GM12892 (cell line): ENCODE results near the gene SLC39A11.
"Not testable (repeated sequence)": the region's sequence is repeated elsewhere in the genome, so short reads cannot be mapped to it uniquely, and the experiment has no call there.

Experiments
- DNase-seq: peaks from one replicate; pipeline ENCODE4 v3.0.0; 2011; ENCODE audit not compliant: insufficient read length
- FAIRE-seq: peaks from 2 replicates; lab custom pipeline; 2011; peaks lifted over from hg19 to GRCh38; lab: Jason Lieb, UNC
- POLR2A ChIP-seq: IDR thresholded peaks from 2 replicates; pipeline ENCODE4 v1.6.1; 2011; ENCODE audit warnings: low read depth, low read length, control low read depth
- POLR2AphosphoS5 ChIP-seq: IDR thresholded peaks from 2 replicates; pipeline ENCODE4 v1.6.1; 2011; ENCODE audit warnings: low read depth, low read length, control low read depth
- TAF1 ChIP-seq: IDR thresholded peaks from 2 replicates; pipeline ENCODE4 v1.6.1; 2011; ENCODE audit warnings: low read depth, mild to moderate bottlenecking, control low read depth, low read length, borderline replicate concordance

Gene SLC39A11

DNA sequence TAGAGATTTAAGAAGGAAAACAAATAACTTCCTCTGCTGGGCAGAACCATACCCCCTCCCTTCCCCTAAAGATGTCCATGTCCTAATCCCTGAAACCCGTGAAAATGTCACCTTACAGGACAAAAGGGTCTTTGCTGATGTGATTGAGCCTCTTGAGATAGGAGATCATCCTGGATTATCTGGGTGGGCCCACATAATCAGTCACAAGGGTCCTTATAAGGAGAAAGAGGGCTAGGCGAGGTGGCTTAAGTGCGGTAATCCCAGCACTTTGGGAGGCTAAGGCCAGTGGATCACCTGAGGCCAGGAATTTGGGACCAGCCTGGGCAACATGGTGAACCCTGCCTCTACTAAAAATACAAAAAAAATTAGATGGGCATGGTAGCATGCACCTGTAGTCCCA is 12.0 kb upstream of the SLC39A11 start:
- no peak for FAIRE-seq
- TF ChIP-seq POLR2AphosphoS5 (no peak), POLR2A (no peak), TAF1 (no peak)

DNA sequence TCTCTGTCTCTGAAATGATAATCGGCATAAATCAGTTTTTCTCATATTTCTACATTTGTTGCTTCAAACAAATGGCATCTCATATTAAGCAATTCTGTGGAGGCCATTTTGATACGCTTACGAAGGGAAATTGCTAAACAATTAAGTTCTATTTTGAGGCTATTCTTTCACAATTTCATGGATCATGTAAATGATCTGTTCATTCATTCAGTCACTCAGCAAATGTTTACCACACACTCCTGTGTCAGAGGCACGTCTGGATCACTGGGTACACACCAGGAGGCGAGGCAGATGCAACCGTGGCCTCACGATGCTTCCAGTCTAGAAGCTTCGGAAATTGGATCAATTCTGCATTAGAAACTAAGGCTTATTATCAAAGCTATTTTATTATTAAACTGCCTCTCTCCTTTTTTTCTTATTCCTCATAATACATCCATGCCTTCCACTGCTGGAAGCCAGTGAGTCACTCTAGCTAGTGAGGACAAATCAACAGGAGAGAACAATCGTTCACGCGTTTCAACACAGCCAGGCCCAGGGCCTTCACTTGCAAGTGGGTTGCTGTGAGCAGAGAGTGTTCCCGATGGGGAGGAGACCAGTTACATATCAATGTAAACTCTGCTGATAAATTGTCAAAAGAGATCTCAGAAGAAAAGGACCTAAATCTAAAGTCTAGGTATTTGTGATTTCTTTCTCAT is 11.3 kb upstream of the SLC39A11 start:
- TF ChIP-seq POLR2AphosphoS5 = no peak
- no peak for TF ChIP-seq POLR2A
- no peak for TF ChIP-seq TAF1
- DNase-seq (no peak), FAIRE-seq (no peak)

More for the DNA sequence above, 12.0 kb upstream of the SLC39A11 start:
- no peak for DNase-seq

DNA sequence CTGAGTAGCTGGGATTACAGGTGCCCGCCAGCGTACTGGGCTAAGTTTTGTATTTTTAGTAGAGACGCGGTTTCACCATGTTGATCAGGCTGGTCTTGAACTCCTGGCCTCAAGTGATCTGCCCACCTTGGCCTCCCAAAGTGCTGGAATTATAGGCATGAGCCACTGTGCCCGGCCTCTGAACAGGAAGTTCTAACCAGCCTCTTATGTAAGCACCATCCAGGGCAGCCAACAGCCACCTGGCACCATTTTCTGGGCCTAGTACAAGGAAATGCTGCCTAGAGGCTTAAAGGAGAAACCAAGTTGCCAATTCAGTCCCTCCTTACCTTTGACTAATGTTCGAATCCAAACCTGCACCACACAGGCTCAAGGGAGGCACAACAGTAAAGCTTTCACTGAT is 8.5 kb upstream of the SLC39A11 start:
- TF ChIP-seq TAF1 (no peak), POLR2AphosphoS5 (no peak), POLR2A (no peak)
- no peak for DNase-seq
- no peak for FAIRE-seq

DNA sequence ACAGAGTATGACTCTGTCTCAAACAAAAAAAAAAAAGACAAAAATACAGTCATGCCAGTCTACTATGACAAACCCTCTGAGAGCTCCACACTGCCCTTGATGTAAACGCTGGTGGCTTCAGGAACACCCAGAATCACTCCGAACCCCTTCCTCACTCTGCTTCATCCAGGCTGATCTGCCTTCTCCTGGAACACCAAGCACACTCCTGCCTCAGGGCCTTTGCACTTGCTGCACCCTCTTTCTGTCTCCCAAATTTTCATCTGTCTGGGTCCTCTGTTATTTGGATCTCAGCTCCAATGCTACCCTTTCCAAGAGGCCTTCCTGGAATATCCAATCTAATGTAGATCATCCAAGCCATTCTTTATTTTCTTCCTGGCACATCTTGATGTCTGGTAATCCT is 7.9 kb upstream of the SLC39A11 start:
- TF ChIP-seq POLR2A (no peak), POLR2AphosphoS5 (no peak), TAF1 (no peak)
- no peak for DNase-seq
- no peak for FAIRE-seq

DNA sequence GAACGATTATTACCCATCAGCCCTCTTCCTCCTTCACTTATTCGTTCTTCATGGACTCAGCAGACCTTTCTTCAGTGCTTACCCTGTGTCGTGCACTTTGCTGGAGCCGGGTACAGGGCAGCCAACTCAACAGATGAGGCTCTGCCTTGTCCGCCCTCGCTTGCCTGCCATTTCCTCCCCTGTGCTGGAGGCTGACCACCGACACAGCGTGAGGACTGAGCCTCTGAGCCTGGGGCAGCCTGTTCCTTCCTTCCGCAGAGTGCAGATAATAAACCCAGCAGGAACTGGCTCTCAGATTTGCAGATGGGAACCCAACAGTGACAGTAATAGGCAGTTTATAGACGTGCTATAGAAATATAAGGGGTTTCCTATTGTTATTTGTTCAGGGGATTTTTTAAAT is 7.0 kb upstream of the SLC39A11 start:
- DNase-seq = no peak
- TF ChIP-seq TAF1 (no peak), POLR2A (no peak), POLR2AphosphoS5 (no peak)
- no peak for FAIRE-seq

DNA sequence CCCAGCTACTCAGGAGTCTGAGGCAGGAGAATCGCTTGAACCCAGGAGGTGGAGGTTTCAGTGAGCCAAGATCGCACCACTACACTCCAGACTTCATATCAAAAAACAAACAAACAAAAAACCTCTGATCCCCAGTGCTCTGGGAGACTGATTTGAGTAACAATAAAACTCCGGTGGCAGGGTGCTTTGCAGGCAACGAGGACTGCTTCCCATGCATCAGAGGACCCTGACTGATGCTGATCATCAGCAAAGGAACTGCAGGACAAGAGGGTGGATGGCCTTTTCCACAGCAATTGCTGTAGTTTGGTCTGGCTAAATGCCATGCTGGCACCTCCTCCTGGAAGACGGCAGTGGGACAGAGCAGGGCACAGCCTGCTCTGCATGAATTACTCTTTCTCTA is 6.4 kb upstream of the SLC39A11 start:
- FAIRE-seq = no peak
- TF ChIP-seq POLR2AphosphoS5 = no peak
- no peak for TF ChIP-seq POLR2A
- no peak for TF ChIP-seq TAF1
- no peak for DNase-seq

DNA sequence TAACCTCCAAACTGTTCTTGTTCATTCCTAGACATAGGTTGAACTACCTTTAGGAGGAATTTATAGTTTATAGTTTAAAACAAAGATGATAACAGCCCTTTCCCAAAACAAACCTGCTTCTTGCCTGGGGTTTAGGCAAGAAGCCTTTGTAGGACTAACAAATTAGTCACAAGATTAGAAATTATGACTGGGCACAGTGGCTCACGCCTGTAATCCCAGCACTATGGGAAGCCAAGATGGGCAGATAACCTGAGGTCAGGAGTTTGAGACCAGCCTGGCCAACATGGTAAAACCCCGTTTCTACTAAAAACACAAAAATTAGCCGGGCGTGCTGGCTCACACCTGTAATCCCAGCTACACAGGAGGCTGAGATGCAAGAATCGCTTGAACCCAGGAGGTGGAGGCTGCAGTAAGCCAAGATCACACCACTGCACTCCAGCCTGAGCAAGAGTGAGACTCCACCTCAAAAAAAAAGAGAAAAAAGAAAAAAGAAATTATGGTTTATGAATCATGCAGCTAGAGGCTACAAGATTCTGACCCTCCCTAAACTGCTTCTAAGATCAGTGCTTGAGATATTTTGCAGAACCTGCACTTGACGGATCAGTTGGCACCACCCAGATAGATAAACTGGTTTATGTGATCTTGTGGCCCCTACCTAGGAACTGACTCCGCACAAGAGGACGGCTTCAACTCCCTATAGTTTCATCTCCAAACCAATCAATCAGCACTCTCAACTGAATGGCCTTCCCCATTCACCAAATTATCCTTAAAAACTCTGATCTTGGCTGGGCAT is 5.7 kb upstream of the SLC39A11 start:
- FAIRE-seq, DNase-seq: not testable (repeated sequence)

DNA sequence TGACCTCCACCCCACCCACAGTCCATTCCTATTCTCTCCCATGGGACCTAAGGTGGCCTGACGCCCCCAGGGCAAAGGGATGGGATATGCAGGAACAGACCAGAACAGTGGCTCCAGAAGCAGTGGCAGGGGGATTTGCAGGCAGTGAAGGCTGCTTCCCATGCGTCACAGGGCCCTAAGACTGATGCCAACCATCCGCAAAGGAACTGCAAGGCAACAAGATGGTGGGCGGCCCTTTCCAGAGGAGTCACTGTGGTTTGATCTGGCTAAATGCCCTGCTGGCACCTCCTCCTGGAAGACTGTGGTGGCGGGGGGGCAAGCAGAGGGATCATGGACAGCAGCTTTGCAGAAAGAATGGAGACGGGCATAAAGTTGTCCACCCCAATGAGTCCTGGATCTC is 4.4 kb upstream of the SLC39A11 start:
- TF ChIP-seq POLR2AphosphoS5 = no peak
- no peak for TF ChIP-seq POLR2A
- TF ChIP-seq TAF1 = no peak
- FAIRE-seq = no peak
- no peak for DNase-seq

DNA sequence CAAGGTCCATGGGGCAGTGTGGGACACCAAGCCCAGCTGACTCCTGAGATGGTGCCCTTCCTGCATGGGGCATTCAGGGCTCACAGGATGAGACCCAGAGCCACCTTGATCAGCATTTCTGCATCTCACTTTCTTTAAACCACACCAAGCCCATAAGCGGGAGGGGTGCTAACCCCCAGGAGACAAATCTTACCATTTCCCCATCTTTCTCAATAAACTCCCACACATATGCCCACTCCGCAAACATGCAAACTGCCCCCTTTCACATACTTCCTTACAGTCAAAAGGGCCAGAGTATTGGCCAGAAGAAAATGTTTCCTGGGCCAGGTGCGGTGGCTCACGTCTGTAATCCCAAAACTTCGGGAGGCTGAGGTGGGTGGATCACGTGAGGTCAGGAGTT is 3.7 kb upstream of the SLC39A11 start:
- DNase-seq (no peak), FAIRE-seq (no peak)
- TF ChIP-seq TAF1 (no peak), POLR2A (no peak), POLR2AphosphoS5 (no peak)

DNA sequence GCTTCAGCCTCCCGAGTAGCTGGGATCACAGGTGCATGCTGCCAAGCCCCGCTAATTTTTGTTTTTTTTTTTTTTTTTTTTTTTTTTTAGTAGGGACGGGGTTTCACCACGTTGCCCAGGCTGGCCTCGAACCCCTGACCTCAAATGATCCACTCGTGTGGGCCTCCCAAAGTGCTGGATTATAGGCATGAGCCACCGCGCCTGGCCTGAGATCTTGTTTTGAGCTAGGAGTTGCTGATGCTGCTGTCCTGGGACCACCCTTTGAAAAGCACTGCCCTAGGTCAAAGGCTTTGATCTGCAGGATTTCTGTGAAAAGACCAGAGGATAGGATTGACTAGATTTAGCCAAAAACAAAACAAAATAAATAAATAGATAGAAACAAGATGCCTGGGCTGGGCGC is 798 bp upstream of the SLC39A11 start:
- DNase-seq = no peak
- no peak for FAIRE-seq
- TF ChIP-seq POLR2AphosphoS5 = no peak
- TF ChIP-seq TAF1 = no peak
- no peak for TF ChIP-seq POLR2A

DNA sequence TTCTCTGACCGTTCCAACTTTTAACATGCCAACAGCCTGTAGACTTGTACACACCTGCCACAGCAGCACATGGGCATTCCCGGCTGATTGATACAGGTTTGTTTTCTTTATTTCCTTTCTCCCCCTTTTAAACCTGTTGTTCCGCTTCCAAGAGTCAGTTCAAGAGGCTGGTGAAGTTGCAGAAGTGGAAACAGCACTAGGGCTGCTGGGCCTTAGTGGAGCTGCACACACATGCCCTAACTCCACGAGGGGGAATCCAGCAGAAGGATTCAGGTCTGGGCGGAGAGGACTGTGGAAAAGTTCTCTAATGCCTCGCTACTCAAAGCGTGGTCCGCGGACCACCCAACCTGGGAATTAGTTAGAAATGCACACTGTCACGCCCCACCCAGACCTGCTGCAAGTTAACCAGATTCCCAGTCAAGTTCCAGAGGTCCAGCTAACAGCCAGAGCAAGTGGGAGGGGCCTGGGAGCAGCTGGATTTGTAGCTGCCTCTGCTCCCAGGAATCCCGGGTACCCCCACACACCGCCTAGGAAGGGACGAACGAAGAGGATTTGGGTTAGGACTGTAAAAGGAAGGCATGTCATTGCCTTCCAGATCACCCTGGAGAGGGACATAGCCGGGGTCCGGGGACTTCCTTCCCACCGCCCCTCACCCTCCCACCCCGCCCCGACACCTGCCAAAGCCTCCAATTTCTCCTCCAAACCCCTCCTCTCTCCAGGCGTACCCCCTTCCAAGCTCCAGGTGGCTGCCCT is 542 bp downstream of the SLC39A11 start:
- DNase-seq = no peak
- no peak; the same call in 1 of the 2 replicates for TF ChIP-seq POLR2A
- no peak for TF ChIP-seq TAF1
- no peak for TF ChIP-seq POLR2AphosphoS5
- peak; percentile 78 for FAIRE-seq
